ENCODE results near the gene TPST1. TPM values are rescaled to one million over a fixed set of nuclear protein-coding genes. Genes with fewer than 3 reads are reported as not detected.
"Not testable (repeated sequence)": the region's sequence is repeated elsewhere in the genome, so short reads cannot be mapped to it uniquely, and the experiment has no call there.

Gene TPST1
- 34.0 TPM for total RNA-seq

DNA sequence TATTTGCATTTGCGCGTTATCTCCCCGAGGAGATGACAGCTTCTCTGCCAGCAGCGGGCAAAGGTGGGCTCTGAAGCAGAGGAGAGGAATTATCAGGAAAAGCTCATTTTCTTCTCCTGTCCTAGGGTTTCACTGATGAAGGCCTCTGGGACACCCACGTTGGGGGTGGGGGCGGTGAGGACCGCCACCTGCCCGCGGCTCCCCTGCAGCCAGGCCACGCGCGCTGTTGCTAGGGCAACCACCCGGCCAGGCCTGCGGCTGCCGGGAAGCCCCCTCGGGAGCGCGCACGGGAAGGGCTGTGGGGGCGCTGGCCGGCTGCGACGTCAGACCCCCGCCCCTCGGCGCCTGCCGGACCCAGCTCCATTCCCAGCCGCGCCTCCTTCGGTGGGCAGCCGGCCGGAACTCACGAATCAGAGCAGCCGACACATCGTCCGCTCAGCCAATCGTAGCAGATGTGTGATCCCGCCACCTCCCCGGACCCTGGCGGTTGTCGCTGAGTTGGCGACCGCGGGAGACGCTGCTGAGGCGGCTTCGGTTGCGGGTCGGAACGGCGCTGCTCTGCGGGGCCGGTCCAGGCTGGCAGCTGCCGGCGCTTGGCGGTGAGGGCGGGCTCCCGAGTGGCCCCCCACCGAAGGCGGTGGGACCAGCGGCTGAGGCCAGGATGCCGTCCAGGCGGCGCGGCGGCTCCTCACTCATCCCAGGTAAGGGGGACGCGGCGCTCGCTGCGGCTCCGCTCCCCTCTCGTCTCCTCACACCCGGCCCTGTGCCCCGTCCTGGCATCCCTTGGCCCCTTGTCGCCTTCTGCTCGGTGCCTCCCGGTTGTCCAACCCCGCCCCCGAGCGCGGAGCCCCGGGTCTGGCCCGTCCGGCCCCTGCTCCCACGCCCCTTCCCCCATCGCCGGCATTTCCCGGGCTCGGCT, at the start of gene TPST1:
TSS of gene TPST1 (plus strand) at position 513 of the 919 bp plus-strand sequence. CDS start 35,092 bp downstream, outside the sequence.
- peak; percentile 97 for DNase-seq

DNA sequence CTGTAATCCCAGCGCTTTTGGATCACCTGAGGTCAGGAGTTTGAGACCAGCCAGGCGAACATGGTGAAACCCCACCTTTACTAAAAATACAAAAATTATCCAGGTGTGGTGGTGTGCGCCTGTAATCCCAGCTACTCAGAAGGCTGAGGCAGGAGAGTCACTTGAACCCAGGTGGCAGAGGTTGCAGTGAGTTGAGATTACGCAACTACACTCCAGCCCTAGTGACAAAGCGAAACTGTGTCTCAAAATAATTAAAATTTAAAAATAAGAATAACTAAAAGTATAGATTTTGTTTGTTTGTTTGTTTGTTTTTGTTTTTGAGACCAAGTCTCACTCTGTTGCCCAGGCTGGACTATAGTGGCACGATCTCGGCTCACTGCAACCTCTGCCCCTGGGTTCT, 49.1 kb upstream of the TPST1 start:
- DNase-seq = not testable (repeated sequence)

DNA sequence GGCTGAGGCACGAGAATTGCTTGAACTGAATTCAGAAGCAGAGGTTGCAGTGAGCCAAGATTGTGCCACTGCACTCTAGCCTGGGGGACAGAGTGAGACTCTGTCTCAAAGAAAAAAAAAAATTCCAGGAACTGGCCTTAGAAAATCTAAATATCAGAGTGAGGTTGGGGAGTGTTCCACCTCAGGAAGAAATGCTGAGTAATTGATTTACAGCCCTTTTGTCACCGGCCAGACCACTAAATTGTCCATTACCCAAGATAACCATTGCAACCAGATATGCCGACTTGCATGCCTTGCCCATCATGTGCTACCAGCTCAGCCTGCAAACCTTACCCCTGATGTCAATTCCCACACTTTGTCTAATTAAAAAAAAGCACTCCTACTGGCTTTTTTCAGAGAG, 48.1 kb upstream of the TPST1 start:
- no peak for DNase-seq

DNA sequence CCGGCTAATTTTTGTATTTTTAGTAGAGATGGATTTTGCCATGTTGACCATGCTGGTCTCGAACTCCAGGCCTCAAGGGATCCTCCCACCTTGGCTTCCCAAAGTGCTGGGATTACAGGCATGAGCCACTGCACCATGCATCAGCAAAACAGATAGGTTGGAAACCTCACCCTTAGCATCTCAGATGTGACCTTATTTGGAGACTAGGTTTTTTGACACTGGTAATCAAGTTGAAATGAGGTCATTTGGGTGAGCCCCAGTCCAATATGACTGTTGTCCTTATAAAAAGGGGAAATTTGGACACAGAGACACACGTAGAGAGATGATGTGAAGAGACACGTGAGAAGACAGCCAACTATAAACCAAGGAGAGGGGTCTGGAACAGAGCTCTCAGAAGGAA, 42.5 kb upstream of the TPST1 start:
- DNase-seq = no peak

DNA sequence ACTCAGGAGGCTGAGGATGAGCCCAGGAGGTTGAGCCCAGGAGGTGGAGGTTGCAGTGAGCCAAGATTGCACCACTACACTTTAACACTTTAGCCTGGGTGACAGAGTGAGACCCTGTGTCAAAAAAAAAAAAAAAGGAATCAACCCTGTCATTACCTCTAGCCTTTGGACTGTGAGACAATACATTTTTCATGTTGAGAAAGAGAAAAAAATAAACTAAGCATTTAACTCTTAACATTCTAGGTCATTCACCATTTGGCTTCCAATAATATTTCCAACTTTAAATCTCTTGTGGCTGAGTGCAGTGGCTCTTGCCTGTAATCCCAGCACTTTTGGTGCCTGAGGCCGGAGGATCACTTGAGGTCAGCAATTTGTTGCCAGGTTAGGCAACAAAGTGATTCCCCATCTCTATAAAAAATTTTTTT, 41.9 kb upstream of the TPST1 start:
- no peak for DNase-seq

DNA sequence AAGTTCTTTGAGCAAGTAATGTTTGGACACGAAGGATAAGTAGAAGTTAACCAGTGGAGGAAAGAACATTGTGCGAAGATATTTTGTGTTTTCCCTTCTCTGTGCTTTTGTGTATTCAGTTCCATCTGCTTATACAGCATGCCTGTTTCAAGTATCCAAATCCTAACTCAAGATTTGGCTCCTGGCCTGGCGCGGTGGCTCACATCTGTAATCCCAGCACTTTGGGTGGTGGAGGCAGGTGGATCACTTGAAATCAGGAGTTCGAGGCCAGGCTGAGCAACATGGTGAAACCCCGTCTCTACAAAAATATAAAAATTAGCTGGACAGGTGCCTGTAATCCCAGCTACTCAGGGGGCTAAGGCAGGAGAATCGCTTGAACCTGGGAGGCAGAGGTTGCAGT, 40.8 kb upstream of the TPST1 start:
- DNase-seq = no peak

DNA sequence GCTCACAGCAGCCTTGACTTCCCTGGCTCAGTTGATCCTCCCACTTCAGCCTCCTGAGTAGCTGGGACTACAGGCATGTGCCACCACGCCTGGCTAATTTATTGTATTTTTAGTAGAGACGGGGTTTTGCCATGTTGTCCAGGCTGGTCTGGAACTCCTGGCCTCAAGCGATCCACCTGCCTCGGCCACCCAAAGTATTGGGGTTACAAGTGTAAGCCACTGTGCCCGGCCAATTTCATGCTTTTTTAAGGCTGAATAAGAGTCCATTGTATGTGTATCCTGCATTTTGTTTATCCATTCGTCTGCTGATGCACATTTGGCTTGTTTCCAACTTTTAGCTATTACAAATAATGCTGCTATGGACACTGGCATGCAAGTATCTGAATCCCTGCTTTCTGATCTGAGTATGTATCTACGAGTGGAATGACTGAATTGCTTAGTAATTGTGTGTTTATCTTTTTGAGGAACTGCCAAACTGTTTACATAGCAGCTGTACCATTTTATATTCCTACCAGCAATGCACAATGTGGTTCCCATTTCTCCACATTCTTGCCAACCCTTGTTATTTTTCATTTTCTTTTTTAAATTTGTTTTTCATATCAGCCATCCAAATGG, 37.3 kb upstream of the TPST1 start:
- DNase-seq = peak; percentile 31

DNA sequence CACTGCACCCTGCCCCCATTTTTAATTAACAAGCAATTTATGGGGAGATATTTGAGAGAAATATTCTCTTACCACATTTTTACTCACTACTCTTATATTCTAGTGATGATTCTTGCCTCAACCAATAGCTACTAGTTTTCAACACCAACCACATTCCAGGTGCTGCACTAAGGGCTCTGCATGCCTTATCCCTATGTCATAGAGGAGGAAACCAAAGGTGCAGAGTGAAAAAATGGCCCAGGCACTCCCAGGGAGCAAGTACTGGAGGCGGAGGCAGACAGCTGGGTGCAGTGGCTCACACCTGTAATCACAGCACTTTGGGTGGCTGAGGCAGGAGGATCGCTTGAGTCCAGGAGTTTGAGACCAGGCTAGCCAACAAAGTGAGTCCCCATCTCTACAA, 35.5 kb upstream of the TPST1 start:
- DNase-seq = no peak

DNA sequence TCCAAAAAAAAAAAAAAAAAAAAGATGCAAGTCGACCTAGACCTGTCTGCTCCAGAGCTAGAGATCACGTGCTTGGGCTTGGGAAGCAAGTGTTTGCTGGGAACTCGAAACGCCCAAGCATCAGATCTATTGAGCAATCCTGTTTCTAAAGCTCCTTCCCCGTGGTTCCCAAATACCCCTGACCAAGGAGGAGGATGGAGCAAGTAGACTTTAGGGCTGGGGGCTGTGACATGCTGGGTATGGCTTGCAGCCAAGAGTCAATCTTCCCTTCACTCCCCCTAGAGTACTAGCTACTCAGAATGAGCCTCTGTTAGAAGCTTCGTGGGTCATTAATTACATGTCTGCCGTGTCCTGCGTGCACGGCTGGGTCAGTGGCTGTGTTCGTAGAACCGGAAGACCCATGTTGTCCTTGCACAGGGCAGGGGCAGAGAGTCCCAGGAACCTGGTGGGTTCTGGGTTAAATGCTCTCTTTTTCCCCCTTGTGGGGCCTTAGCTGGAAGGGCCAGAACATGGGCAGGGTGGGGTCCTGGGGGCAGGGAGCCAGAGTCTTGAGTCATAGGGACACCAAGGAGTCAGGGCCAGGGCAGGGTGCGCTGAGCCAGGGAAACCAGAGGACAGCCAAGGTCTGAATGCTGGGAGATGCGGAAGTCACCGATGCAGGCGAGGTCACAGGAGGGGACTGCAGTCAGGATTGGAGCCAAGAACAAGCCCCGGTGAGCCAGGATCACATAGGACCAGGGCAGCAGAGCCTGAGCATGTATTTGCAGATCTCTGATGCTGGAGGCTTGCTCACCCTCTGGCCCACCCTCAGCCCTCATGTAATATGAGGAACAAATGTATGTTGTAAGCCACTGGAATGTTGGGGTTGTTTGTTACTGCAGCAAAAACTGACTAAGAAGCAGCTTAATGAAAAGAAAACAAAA, 34.6 kb upstream of the TPST1 start:
- DNase-seq = no peak

DNA sequence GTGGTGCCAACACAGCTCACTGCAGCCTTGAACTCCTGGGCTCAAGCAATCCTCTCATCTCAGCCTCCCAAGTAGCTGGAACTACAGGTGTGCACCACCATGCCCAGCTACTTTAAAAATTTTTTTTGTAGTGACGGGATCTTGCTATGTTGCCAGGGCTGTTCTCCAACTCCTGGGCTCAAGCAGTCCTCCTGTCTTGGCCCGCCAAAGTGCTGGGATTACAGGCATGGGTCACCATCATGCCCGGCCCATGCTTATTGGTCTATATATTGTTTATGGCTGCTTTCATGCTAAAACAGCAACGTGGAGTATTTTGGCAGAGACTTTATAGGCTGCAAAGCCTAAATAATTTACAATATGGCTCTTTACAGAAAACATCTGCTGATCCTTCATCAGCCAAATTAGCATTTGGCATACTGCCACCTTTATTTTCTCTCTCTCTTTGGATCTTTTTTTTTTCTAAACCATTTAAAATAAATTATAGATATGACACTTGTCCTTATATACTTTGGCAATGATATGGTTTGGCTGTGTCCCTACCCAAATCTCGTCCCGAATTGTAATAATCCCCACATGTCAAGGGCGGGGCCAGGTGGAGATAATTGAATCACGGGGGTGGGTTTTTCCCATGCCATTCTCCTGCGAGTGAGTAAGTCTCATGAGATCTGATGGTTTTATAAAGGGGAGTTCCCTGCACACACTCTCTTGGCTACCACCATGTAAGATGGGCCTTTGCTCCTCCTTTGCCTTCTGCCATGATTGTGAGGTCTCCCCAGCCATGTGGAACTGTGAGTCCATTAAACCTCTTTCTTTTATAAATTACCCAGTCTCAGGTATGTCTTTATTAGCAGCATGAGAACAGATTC, 32.4 kb upstream of the TPST1 start:
- peak; percentile 41 for DNase-seq

DNA sequence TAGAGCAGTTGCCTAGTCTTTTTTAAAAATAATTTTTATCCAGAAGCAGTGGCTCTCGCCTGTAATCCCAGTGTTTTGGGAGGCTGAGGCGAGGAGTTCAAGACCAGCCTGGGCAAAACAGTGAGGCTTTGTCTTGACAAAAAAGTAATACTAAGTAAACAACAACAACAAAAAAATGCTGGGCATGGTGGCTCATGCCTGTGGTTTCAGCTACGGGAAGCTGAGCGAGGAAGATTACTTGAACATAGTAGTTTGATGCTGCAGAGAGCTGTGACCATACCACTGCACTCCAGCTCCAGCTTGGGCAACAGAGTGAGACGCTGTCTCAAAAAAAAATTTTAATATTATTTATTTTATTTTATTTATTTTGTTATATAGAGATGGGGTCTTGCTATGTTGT, 31.3 kb upstream of the TPST1 start:
- DNase-seq = no peak

DNA sequence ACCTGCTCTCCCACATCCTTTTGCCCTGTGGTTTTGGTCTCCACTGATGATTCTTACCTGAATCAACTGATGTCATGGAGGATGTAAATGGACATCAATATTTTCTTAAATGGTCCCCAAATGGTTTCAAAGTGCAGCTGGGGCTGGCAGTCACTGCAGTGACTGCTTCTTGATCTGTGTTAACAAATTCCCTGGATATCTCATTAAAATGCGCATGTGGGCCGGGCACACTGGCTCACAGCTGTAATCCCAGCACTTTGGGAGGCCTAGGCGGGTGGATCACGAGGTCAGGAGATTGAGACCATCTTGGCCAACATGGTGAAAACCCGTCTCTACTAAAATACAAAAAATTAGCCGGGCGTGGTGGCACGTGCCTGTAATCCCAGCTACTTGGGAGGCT, 30.1 kb upstream of the TPST1 start:
- not testable (repeated sequence) for DNase-seq

DNA sequence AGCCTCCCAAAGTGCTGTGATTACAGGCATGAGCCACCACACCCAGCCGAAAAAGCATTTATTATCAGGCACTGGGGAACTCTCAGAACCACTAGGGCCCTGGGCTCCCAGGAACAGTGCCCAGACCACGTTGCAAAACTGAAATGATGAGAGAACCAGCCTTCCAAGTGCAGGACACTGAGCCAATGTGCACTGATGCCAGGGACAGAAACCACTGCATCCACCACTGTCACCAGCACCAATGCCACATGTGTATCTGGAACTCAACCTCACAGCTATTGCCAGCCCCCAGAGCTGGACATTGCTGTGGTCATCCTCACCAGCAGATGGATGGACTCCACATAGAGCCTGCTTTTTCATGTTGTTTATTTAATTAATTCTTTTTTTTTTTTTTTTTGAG, 28.2 kb upstream of the TPST1 start:
- DNase-seq = no peak

DNA sequence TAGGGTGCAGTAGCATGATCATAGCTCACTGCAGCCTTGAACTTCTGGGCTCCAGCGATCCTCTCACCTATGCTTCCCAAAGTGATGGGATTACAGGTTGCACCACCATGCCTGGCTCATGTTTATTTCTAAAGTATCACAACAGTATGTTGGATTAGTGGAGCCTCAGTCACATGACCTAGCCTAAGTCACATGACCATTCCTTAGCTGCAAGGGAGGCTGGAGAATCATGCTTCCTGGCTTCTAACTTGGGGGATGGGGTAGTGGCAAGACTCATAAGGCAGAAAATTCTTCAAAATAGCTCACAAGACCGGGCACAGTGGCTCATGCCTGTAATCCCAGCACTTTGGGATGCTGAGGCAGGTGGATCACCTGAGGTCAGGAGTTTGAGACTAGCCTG, 26.9 kb upstream of the TPST1 start:
- no peak for DNase-seq

DNA sequence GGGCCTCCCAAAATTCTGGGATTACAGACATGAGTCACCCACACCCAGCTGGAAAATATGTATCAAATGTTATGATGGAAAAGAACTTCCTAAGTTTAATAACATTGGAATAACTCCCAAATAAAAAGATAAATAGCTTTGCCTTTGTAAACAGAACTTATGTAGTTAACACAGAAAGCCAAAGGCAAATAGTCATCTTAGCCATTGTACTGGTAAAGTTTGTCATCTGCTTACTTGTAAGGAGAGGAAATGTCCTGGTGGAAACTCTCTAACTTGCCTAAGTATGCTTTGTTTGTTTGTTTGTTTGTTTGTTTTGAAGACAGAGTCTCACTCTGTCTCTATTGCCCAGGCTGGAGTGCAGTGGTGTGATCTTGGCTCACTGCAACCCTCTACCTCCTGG, 23.8 kb upstream of the TPST1 start:
- DNase-seq = no peak

DNA sequence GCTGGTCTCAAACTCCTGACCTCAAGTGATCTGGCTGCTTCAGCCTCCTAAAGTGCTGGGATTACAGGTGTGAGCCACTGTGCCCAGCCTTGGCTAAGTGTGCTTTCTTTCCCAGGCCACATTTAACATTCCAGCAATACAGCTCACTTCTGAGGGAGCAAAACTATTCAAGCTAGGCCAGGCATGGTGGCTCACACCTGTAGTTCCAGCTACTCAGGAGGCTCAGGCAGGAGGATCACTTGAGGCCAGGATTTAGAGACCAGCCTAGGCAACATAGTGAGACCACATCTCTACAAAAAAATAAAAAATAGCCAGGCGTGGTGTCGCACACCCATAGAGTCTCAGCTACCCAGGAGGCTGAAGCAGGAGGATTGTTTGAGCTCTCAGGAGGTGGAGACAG, 23.3 kb upstream of the TPST1 start:
- no peak for DNase-seq

DNA sequence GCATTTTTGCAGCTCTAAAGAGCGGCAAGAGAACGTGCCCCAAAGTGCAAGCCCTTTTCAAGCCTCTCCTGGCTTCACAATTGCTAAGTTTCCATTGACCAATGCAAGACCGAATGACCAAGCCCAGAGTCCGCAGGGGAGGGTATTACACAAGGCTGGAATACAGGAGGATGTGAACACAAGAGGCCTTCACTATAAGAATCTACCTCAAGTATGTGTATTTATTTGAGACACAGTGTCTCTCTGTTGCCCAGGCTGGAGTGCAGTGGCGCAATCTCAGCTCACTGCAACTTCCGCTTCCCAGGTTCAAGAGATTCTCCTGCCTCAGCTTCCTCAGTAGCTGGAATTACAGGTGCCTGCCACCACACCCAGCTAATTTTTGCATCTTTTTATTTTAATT, 22.2 kb upstream of the TPST1 start:
- no peak for DNase-seq

DNA sequence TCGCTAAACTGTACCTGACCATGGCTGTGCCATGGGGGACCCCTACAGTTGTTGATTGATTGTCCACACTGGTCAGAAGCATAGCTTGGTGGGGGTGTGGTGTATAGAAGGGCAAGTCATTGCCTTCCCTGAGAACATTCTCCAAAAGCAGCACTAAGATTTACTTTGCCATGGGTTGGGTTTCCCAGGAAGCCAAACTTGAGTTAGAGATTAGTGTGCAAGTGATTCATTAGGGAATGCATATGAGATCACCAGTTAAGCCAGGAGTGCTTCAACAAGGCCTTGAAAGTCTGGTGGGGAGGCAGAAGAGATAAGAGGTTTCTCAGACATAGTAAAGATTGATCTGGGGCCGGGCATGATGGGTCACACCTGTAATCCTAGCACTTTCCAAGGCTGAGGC, 21.4 kb upstream of the TPST1 start:
- no peak for DNase-seq

DNA sequence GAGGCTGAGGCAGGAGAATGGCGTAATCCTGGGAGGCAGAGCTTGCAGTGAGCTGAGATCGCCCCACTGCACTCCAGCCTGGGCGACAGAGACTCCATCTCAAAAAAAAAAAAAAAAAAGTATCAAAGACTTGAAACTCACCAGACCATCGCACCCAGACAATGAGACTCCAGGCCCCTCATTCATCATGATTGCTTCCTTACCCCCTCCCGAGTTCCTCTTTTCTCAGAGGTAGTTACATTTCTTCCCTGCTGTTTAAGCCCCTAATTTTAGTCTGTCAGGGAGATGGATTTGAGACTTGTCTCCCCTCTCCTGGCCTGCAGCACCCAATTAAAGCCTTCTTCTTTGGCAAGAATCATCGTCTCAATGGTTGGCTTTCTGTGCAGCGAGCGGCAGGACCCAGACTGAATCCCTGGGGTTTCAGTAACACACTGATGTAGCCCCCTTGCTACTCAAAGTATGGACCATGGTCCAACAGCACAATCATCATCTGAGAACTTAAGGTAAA, 19.4 kb upstream of the TPST1 start:
- DNase-seq = no peak

DNA sequence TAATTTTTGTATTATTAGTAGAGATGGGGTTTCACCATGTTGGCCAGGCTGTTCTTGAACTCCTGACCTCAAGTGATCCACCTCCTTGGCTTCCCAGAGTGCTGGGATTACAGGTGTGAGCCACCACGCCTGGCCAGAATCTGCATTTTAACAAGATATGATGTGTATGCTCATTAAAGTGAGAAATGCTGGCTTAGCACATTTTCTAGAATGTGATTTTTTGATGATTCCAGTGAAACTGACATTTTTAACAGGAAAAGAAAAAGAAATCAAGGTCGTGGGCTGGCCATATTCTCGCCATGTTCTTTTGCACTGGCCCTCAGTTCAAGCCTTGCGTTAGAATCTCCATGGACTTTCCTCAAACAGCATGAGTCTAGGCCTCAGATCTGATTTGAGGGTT, 18.1 kb upstream of the TPST1 start:
- no peak for DNase-seq

DNA sequence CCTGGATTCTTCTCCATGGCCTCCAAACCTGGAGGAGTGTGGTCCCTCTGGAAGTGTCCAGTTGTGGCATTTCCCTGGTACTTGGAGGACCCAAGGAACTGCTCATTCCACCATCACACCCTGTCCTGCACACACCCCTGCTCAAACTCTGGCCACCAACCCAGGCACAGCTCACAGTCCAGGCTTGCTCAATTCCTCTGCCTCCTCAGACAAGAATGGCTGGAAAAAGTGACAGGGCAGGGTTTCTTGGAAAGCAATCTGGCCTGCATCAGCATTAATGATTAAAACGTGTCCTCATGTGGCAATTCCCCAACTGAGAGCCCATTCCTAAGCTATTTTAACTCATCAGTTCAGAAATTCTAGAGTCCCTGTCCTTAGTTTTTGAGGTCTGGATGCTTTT, 17.2 kb upstream of the TPST1 start:
- no peak for DNase-seq

DNA sequence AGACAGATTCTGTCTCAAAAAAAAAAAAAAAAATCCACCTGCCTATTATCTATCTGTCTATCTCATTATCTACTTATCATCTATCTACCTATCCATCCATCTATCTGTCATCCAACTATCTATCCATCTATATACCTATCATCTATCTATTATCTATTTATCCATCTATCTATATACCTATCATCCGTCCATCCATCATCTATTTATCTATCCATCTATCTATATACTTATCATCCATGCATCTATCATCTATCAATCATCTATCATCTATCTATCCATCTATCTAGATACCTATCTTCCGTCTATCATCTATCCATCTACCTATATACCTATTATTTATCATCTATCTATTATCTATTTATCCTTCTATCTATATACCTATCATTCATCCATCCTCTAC, 16.5 kb upstream of the TPST1 start:
- no peak for DNase-seq
